Measurements from ENCODE around the gene LYPD6B. TPM values are rescaled to one million over a fixed set of nuclear protein-coding genes. Genes with fewer than 3 reads are reported as not detected.
"Not testable (repeated sequence)": the region's sequence is repeated elsewhere in the genome, so short reads cannot be mapped to it uniquely, and the experiment has no call there.

The LYPD6B gene
- total RNA-seq, 1 donor: 2.5 TPM

DNA sequence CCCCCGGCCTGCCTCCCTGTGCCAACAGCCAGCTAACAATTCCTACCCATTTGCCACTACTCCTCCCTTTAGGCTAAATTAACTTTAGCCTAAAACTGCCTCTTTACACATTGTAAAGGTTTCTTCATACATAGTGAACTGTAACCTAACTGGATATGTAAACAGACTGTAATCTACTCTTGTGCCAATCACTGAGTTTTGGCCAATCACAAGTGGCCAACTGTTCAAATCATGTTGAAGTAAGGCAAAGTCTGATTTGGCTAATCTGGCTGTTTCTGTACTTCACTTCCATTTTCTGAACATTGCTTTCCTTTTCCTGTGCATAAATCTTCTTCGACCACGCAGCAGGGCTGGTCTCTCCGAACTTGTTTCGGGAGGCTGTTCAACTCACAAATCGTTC lies 188.3 kb downstream of the LYPD6B start:
- no peaks in the 10 kb centered on the region for H3K79me2 ChIP-seq (ENCODE audit: insufficient read depth, low read length)
- H3K4me2 ChIP-seq (ENCODE audit: insufficient read depth, low read length): no peak overlapping the region
- H3K4me1 ChIP-seq (ENCODE audit: insufficient read depth, low read length): no peaks in the 10 kb centered on the region
- no peak for DNase-seq (ENCODE audit: insufficient read length, low spot score, missing footprints)
- H3K36me3 ChIP-seq (ENCODE audit: insufficient read depth, low read length): no peaks in the 10 kb centered on the region
- H3K27me3 ChIP-seq (ENCODE audit: insufficient read depth, low read length): no peaks in the 10 kb centered on the region
- no peak overlapping the region for H2AFZ ChIP-seq (ENCODE audit: low read length)
- TF ChIP-seq, protein P1, sequence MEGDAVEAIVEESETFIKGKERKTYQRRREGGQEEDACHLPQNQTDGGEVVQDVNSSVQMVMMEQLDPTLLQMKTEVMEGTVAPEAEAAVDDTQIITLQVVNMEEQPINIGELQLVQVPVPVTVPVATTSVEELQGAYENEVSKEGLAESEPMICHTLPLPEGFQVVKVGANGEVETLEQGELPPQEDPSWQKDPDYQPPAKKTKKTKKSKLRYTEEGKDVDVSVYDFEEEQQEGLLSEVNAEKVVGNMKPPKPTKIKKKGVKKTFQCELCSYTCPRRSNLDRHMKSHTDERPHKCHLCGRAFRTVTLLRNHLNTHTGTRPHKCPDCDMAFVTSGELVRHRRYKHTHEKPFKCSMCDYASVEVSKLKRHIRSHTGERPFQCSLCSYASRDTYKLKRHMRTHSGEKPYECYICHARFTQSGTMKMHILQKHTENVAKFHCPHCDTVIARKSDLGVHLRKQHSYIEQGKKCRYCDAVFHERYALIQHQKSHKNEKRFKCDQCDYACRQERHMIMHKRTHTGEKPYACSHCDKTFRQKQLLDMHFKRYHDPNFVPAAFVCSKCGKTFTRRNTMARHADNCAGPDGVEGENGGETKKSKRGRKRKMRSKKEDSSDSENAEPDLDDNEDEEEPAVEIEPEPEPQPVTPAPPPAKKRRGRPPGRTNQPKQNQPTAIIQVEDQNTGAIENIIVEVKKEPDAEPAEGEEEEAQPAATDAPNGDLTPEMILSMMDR (IDR thresholded peaks at IDR 0.05; ENCODE audit: extremely low read depth, low read depth, low read length): no peak
- H4K20me1 ChIP-seq (ENCODE audit: insufficient read depth, low read length): no peaks in the 10 kb centered on the region
- no peaks in the 10 kb centered on the region for H3K9me3 ChIP-seq (ENCODE audit: low read depth, low read length)
- no peak overlapping the region for H3K4me3 ChIP-seq (ENCODE audit: insufficient read depth, low read length)
- H3K27ac ChIP-seq (ENCODE audit: low read depth, low read length): no peak overlapping the region

DNA sequence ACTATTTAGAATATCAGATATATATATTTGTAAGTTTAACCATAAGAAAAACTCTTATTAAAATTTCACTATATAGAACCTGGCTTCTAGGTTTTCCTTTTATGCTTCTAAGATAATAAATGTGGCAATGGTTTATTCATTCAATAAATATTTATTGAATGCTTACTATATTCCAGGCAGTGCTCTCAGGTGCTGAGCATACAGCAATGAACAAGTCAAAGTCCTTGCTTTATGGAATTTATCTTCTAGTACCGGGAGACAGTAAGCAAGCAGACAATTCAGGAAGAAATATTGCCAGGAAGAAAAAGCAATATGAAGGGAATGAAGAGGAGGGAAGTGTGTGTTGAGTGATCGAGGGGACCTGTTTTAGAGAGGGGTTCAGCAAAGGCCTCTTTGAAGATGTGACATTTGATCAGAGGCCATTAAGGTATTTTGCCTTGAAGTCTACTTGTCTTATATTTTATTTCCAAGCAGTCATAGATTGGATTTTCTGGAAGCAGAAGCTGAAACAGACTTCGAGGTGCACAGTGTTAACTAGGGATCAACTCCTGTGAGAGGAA lies 197.4 kb downstream of the LYPD6B start:
- no peak overlapping the region for H3K4me3 ChIP-seq (ENCODE audit: insufficient read depth, low read length)
- no peak for DNase-seq (ENCODE audit: insufficient read length, low spot score, missing footprints)
- no peaks in the 10 kb centered on the region for H3K36me3 ChIP-seq (ENCODE audit: insufficient read depth, low read length)
- H3K9me3 ChIP-seq (ENCODE audit: low read depth, low read length): no peaks in the 10 kb centered on the region
- no peaks in the 10 kb centered on the region for H3K27me3 ChIP-seq (ENCODE audit: insufficient read depth, low read length)
- H2AFZ ChIP-seq (ENCODE audit: low read length): no peak overlapping the region
- TF ChIP-seq, protein P1 (IDR thresholded peaks at IDR 0.05; ENCODE audit: extremely low read depth, low read depth, low read length): no peak
- no peaks in the 10 kb centered on the region for H4K20me1 ChIP-seq (ENCODE audit: insufficient read depth, low read length)
- H3K4me2 ChIP-seq (ENCODE audit: insufficient read depth, low read length): no peak overlapping the region
- H3K27ac ChIP-seq (ENCODE audit: low read depth, low read length): no peak overlapping the region
- H3K4me1 ChIP-seq (ENCODE audit: insufficient read depth, low read length): no peaks in the 10 kb centered on the region
- H3K79me2 ChIP-seq (ENCODE audit: insufficient read depth, low read length): no peaks in the 10 kb centered on the region

DNA sequence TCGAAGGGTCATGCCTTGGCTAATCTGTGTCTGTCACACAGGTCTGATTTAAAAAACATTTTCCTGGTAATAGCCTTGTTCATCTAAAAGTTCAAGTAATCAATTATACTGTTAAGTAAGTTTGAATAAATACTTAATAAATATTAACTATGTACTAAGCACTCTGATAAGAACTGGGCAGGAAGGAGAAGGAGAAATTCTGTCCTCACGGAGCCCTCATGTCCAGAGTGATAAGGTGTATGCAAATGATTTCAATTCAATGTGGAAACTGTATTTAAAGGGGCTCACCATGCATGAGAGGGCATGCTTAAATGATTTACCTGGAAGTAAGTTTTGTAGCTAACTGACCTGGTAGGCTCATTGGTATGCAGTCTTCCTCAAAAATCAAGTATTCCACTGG lies 197.9 kb downstream of the LYPD6B start:
- no peak for DNase-seq (ENCODE audit: insufficient read length, low spot score, missing footprints)
- Histone ChIP-seq H3K27me3 (ENCODE audit: insufficient read depth, low read length) (no peaks in the 10 kb centered on the region), H3K4me1 (ENCODE audit: insufficient read depth, low read length) (no peaks in the 10 kb centered on the region), H3K79me2 (ENCODE audit: insufficient read depth, low read length) (no peaks in the 10 kb centered on the region), H3K9me3 (ENCODE audit: low read depth, low read length) (no peaks in the 10 kb centered on the region), H4K20me1 (ENCODE audit: insufficient read depth, low read length) (no peaks in the 10 kb centered on the region), H2AFZ (ENCODE audit: low read length) (no peak overlapping the region), H3K4me3 (ENCODE audit: insufficient read depth, low read length) (no peak overlapping the region), H3K36me3 (ENCODE audit: insufficient read depth, low read length) (no peaks in the 10 kb centered on the region), H3K27ac (ENCODE audit: low read depth, low read length) (no peak overlapping the region), H3K4me2 (ENCODE audit: insufficient read depth, low read length) (no peak overlapping the region)
- TF ChIP-seq, protein P1 (IDR thresholded peaks at IDR 0.05; ENCODE audit: extremely low read depth, low read depth, low read length): no peak

DNA sequence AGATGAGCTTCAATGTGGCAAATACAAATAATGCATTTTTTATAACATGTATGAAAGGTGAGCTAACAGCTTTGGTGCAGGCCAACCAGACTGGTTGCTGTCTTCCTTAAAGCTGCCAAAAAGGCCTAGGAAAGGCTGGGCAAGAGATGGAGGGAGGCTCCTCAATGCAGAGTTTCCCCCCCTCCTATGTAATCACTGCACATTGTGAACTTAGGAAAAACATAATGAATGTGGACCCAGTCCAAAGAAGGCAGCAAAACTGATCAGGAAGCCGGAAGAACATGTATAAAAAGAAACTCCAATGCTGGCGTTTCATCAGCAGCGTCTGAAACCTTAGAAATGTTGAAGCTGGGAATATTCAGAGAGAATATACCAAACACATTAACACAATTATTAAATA lies 207.7 kb downstream of the LYPD6B start:
- no peaks in the 10 kb centered on the region for H4K20me1 ChIP-seq (ENCODE audit: insufficient read depth, low read length)
- no peaks in the 10 kb centered on the region for H3K79me2 ChIP-seq (ENCODE audit: insufficient read depth, low read length)
- H3K27ac ChIP-seq (ENCODE audit: low read depth, low read length): no peak overlapping the region
- H3K4me1 ChIP-seq (ENCODE audit: insufficient read depth, low read length): no peaks in the 10 kb centered on the region
- H3K36me3 ChIP-seq (ENCODE audit: insufficient read depth, low read length): no peaks in the 10 kb centered on the region
- DNase-seq (ENCODE audit: insufficient read length, low spot score, missing footprints): no peak
- TF ChIP-seq, protein P1 (IDR thresholded peaks at IDR 0.05; ENCODE audit: extremely low read depth, low read depth, low read length): no peak
- no peak overlapping the region for H3K4me3 ChIP-seq (ENCODE audit: insufficient read depth, low read length)
- no peaks in the 10 kb centered on the region for H3K27me3 ChIP-seq (ENCODE audit: insufficient read depth, low read length)
- no peaks in the 10 kb centered on the region for H3K9me3 ChIP-seq (ENCODE audit: low read depth, low read length)
- no peak overlapping the region for H3K4me2 ChIP-seq (ENCODE audit: insufficient read depth, low read length)
- H2AFZ ChIP-seq (ENCODE audit: low read length): no peak overlapping the region

DNA sequence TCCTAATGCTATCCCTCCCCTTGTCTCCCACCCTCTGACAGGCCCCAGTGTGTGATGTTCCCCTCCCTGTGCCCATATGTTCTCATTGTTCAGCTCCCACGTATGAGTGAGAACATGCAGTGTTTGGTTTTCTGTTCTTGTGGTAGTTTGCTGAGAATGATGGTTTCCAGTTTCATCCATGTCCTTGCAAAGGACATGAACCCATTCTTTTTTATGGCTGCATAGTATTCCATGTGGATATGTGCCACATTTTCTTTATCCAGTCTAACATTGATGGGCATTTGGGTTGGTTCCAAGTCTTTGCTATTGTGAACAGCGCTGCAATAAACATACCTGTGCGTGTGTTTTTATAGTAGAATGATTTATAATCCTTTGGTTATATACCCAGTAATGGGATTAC lies 212.9 kb downstream of the LYPD6B start:
- H3K4me3 ChIP-seq (ENCODE audit: insufficient read depth, low read length); H3K79me2 ChIP-seq (ENCODE audit: insufficient read depth, low read length); H3K27me3 ChIP-seq (ENCODE audit: insufficient read depth, low read length); DNase-seq (ENCODE audit: insufficient read length, low spot score, missing footprints); H3K9me3 ChIP-seq (ENCODE audit: low read depth, low read length); H4K20me1 ChIP-seq (ENCODE audit: insufficient read depth, low read length); H3K4me1 ChIP-seq (ENCODE audit: insufficient read depth, low read length); H3K27ac ChIP-seq (ENCODE audit: low read depth, low read length); H3K4me2 ChIP-seq (ENCODE audit: insufficient read depth, low read length); H3K36me3 ChIP-seq (ENCODE audit: insufficient read depth, low read length); H2AFZ ChIP-seq (ENCODE audit: low read length): not testable (repeated sequence)

DNA sequence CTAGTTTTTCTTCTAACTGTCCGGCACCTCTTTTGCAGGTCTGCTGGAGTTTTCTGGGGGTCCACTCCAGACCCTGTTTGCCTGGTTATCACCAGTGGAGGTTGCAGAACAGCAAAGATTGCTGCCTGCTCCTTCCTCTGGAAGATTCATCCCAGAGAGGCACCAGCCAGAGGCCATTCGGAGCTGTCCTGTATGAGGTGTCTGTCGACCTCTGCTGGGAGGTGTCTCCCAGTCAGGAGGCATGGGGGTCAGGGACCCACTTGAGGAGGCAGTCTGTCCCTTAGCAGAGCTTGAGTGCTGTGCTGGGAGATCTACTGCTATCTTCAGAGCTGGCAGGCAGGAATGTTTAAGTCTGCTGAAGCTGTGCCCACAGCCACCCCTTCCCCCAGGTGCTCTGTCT lies 218.4 kb downstream of the LYPD6B start:
- not testable (repeated sequence) for H4K20me1 ChIP-seq (ENCODE audit: insufficient read depth, low read length); H2AFZ ChIP-seq (ENCODE audit: low read length); H3K9me3 ChIP-seq (ENCODE audit: low read depth, low read length); DNase-seq (ENCODE audit: insufficient read length, low spot score, missing footprints); H3K27ac ChIP-seq (ENCODE audit: low read depth, low read length); H3K79me2 ChIP-seq (ENCODE audit: insufficient read depth, low read length); H3K27me3 ChIP-seq (ENCODE audit: insufficient read depth, low read length); H3K4me2 ChIP-seq (ENCODE audit: insufficient read depth, low read length); H3K4me3 ChIP-seq (ENCODE audit: insufficient read depth, low read length); H3K4me1 ChIP-seq (ENCODE audit: insufficient read depth, low read length); H3K36me3 ChIP-seq (ENCODE audit: insufficient read depth, low read length)

Measured in osteoblast (primary cell).